GM23338 (cell line): ENCODE data around the gene GPR153. TPM values are rescaled to one million over a fixed set of nuclear protein-coding genes. Genes with fewer than 3 reads are reported as not detected.

Source experiments
- ATAC-seq: fragments of 200-7000 bp; cut with Tn5 transposase; 3 replicates; pipeline ENCODE4 v1.9.1; 2020
- DNase-seq: peaks from one replicate; pipeline ENCODE4 v3.0.0-alpha.2; 2015; ENCODE audit warnings: low spot score
- H2AFZ ChIP-seq: fragments of 200-600 bp; sonication (generic); 2 replicates; pipeline ENCODE4 v1.8.0; 2016; ENCODE audit warnings: antibody characterized with exemption, mild to moderate bottlenecking, moderate library complexity
- H3F3A ChIP-seq: fragments of 200-600 bp; sonication (generic); replicated peaks from 2 replicates; pipeline ENCODE4 v1.8.0; 2017; ENCODE audit warnings: antibody characterized with exemption, mixed run types, low read depth
- H3K27ac ChIP-seq: fragments of 200-600 bp; sonication (generic); 2 replicates; pipeline ENCODE4 v1.6.1; 2016; ENCODE audit warnings: low read depth
- H3K27me3 ChIP-seq: fragments of 200-600 bp; sonication (generic); 2 replicates; pipeline ENCODE4 v1.8.0; 2016; ENCODE audit warnings: mild to moderate bottlenecking, mixed run types, moderate library complexity; ENCODE audit not compliant: insufficient read depth
- H3K36me3 ChIP-seq: fragments of 200-600 bp; sonication (generic); 2 replicates; pipeline ENCODE4 v1.8.0; 2016; ENCODE audit warnings: mild to moderate bottlenecking; ENCODE audit not compliant: insufficient read depth
- H3K4me1 ChIP-seq: fragments of 200-600 bp; sonication (generic); 2 replicates; pipeline ENCODE4 v1.8.0; 2016; ENCODE audit warnings: mild to moderate bottlenecking, moderate library complexity; ENCODE audit not compliant: insufficient read depth
- H3K4me2 ChIP-seq: fragments of 200-600 bp; sonication (generic); 2 replicates; pipeline ENCODE4 v1.7.1; 2017; ENCODE audit warnings: mixed run types
- H3K4me3 ChIP-seq: fragments of 200-600 bp; sonication (generic); 2 replicates; pipeline ENCODE4 v1.6.1; 2016; ENCODE audit warnings: mixed run types
- H3K79me2 ChIP-seq: fragments of 200-600 bp; sonication (generic); replicated peaks from 2 replicates; pipeline ENCODE4 v1.8.0; 2017; ENCODE audit warnings: mild to moderate bottlenecking; ENCODE audit not compliant: insufficient read depth
- H3K9me2 ChIP-seq: fragments of 200-600 bp; sonication (generic); 2 replicates; pipeline ENCODE4 v1.8.0; 2017; ENCODE audit not compliant: insufficient read depth
- H4K20me1 ChIP-seq: fragments of 200-600 bp; sonication (generic); replicated peaks from 2 replicates; pipeline ENCODE4 v1.8.0; 2017; ENCODE audit warnings: mild to moderate bottlenecking; ENCODE audit not compliant: insufficient read depth
- H3K27ac Mint-ChIP-seq: 2 replicates; pipeline ENCODE4 v1.8.0; 2020; ENCODE audit warnings: inconsistent platforms, mild to moderate bottlenecking, moderate library complexity, mixed read lengths
- H3K27me3 Mint-ChIP-seq: 3 replicates; pipeline ENCODE4 v1.8.0; 2022; ENCODE audit warnings: low read depth, mild to moderate bottlenecking, moderate library complexity, mixed read lengths, inconsistent platforms; ENCODE audit not compliant: insufficient read depth, poor library complexity
- H3K36me3 Mint-ChIP-seq: 3 replicates; pipeline ENCODE4 v1.8.0; 2021; ENCODE audit warnings: low read depth, mild to moderate bottlenecking, inconsistent platforms, moderate library complexity, mixed read lengths
- H3K4me1 Mint-ChIP-seq: 3 replicates; pipeline ENCODE4 v1.8.0; 2020; ENCODE audit warnings: mild to moderate bottlenecking, inconsistent platforms, mixed read lengths
- H3K4me3 Mint-ChIP-seq: 3 replicates; pipeline ENCODE4 v1.8.0; 2021; ENCODE audit warnings: moderate library complexity, mild to moderate bottlenecking, inconsistent platforms, mixed read lengths
- H3K9me3 Mint-ChIP-seq: 3 replicates; pipeline ENCODE4 v1.8.0; 2020; ENCODE audit warnings: moderate library complexity, mild to moderate bottlenecking, inconsistent platforms, mixed read lengths
- CREB1 ChIP-seq: fragments of 250-450 bp; sonication (Bioruptor Pico); IDR thresholded peaks from 2 replicates; pipeline ENCODE4 v1.5.0; 2020; ENCODE audit warnings: low read depth, mild to moderate bottlenecking, moderate library complexity
- EZH2 ChIP-seq: fragments of 200-600 bp; sonication (generic); IDR thresholded peaks from one replicate; pipeline ENCODE4 v1.8.0; 2017; ENCODE audit warnings: antibody characterized with exemption, mild to moderate bottlenecking, low read depth; ENCODE audit not compliant: unreplicated experiment
- JUNB ChIP-seq: IDR thresholded peaks from one replicate; pipeline ENCODE4 v1.6.1; 2016; ENCODE audit warnings: antibody characterized with exemption; ENCODE audit not compliant: unreplicated experiment
- POLR2AphosphoS5 ChIP-seq: IDR thresholded peaks from 2 replicates; pipeline ENCODE4 v1.6.1; 2016; ENCODE audit warnings: antibody characterized with exemption, low read depth
- STAT1 ChIP-seq: IDR thresholded peaks from one replicate; pipeline ENCODE4 v1.6.1; 2016; ENCODE audit warnings: antibody characterized with exemption; ENCODE audit not compliant: unreplicated experiment
- ZNF331 ChIP-seq: fragments of 250-450 bp; sonication (Bioruptor Pico); IDR thresholded peaks from 2 replicates; pipeline ENCODE4 v1.5.0; 2020; ENCODE audit warnings: low read depth, mild to moderate bottlenecking, moderate library complexity
- ZNF462 ChIP-seq: fragments of 250-450 bp; sonication (Bioruptor Pico); IDR thresholded peaks from 2 replicates; pipeline ENCODE4 v1.5.0; 2020; ENCODE audit warnings: mild to moderate bottlenecking, moderate library complexity
- polyA plus RNA-seq: library from polyadenylated mRNA; unstranded; fragments of >200 nt; fragmentation: Nextera tagmentation; extraction: Ambion mirVana; gene quantifications from 2 replicates; pipeline ENCODE4 v1.2.1, GENCODE V29; 2016
- total RNA-seq: library from RNA; depleted of rRNA; stranded (reverse); fragments of >200 nt; shearing (Covaris generic); gene quantifications from 2 replicates; pipeline ENCODE4 v1.2.3, GENCODE V29; 2014
- TF ChIP-seq, protein P1 (sequence below): IDR thresholded peaks from 2 replicates; pipeline ENCODE4 v1.6.1; 2016; ENCODE audit warnings: antibody characterized with exemption
- TF ChIP-seq, protein P2 (sequence below): IDR thresholded peaks from one replicate; pipeline ENCODE4 v1.6.1; 2018; ENCODE audit warnings: antibody characterized with exemption; ENCODE audit not compliant: unreplicated experiment

GPR153 gene
- total and polyA plus RNA-seq, 2 experiments from 2014 or later = 1.3 to 9.0 TPM

DNA sequence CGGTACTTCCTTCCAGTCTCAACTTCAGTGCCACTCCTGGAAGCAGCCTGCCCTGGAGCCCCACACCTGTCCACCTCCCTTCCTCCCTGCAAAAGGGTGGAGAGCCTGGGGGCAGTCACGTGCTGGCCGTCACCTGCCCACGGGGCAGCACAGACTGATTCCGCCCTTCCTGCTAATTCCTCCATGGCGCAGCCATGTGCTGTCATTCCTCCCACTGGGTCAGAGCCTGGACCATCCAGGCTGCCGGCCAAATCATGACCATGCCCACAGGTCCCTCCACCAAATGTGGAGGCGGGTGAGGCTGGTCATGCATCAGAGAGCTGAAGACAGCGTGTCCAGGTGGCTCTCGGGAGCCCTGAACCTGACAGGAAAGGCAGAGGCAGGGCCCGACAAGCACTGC is 24.4 kb upstream of the GPR153 start:
- H3K27ac Mint-ChIP-seq = 0 out of 2 replicates have a peak overlapping the region, but pooled peaks have one; percentile 47

More for the DNA sequence above, 24.4 kb upstream of the GPR153 start:
- no peak overlapping the region for H3K4me2 ChIP-seq
- H3F3A ChIP-seq = no peaks in the 10 kb centered on the region
- no peaks in the 10 kb centered on the region; the same call in 2 of the 3 replicates for H3K4me1 Mint-ChIP-seq
- peaks cover 3% of the 10 kb centered on the region for H3K27me3 Mint-ChIP-seq
- no peaks in the 10 kb centered on the region for H3K36me3 Mint-ChIP-seq
- no peaks in the 10 kb centered on the region for H3K79me2 ChIP-seq
- H3K4me1 ChIP-seq = no peaks in the 10 kb centered on the region
- no peak overlapping the region for H3K4me3 Mint-ChIP-seq
- no peak overlapping the region for H2AFZ ChIP-seq
- no peaks in the 10 kb centered on the region for H3K9me3 Mint-ChIP-seq
- H3K27me3 ChIP-seq = no peaks in the 10 kb centered on the region
- TF ChIP-seq, protein P1, sequence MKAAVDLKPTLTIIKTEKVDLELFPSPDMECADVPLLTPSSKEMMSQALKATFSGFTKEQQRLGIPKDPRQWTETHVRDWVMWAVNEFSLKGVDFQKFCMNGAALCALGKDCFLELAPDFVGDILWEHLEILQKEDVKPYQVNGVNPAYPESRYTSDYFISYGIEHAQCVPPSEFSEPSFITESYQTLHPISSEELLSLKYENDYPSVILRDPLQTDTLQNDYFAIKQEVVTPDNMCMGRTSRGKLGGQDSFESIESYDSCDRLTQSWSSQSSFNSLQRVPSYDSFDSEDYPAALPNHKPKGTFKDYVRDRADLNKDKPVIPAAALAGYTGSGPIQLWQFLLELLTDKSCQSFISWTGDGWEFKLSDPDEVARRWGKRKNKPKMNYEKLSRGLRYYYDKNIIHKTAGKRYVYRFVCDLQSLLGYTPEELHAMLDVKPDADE = no peak
- TF ChIP-seq JUNB (no peak), STAT1 (no peak), ZNF462 (CRISPR knock-in tag) (no peak), POLR2AphosphoS5 (no peak), ZNF331 (CRISPR knock-in tag) (no peak), CREB1 (CRISPR knock-in tag) (no peak), EZH2 (no peak)
- TF ChIP-seq, protein P2, sequence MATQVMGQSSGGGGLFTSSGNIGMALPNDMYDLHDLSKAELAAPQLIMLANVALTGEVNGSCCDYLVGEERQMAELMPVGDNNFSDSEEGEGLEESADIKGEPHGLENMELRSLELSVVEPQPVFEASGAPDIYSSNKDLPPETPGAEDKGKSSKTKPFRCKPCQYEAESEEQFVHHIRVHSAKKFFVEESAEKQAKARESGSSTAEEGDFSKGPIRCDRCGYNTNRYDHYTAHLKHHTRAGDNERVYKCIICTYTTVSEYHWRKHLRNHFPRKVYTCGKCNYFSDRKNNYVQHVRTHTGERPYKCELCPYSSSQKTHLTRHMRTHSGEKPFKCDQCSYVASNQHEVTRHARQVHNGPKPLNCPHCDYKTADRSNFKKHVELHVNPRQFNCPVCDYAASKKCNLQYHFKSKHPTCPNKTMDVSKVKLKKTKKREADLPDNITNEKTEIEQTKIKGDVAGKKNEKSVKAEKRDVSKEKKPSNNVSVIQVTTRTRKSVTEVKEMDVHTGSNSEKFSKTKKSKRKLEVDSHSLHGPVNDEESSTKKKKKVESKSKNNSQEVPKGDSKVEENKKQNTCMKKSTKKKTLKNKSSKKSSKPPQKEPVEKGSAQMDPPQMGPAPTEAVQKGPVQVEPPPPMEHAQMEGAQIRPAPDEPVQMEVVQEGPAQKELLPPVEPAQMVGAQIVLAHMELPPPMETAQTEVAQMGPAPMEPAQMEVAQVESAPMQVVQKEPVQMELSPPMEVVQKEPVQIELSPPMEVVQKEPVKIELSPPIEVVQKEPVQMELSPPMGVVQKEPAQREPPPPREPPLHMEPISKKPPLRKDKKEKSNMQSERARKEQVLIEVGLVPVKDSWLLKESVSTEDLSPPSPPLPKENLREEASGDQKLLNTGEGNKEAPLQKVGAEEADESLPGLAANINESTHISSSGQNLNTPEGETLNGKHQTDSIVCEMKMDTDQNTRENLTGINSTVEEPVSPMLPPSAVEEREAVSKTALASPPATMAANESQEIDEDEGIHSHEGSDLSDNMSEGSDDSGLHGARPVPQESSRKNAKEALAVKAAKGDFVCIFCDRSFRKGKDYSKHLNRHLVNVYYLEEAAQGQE = no peak
- H3K9me2 ChIP-seq = no peaks in the 10 kb centered on the region
- DNase-seq = no peak
- no peaks in the 10 kb centered on the region for H3K36me3 ChIP-seq
- no peaks in the 10 kb centered on the region for H4K20me1 ChIP-seq
- H3K4me3 ChIP-seq = no peak overlapping the region
- no peak overlapping the region for H3K27ac ChIP-seq
- no peak for ATAC-seq
